22Rv1 (cell line): ENCODE results near the gene ZNF101.

ENCODE experiments used
- H3K27ac ChIP-seq: fragments of 450-650 bp; 2 replicates; pipeline ENCODE4 v1.5.1; 2017
- ZFX ChIP-seq: fragments of 450-650 bp; IDR thresholded peaks from 2 replicates; pipeline ENCODE4 v1.6.1; 2017; ENCODE audit warnings: antibody characterized with exemption, borderline replicate concordance
- TF ChIP-seq, protein P1 (sequence below): fragments of 450-650 bp; IDR thresholded peaks from 2 replicates; pipeline ENCODE4 v1.5.1; 2017; ENCODE audit warnings: mild to moderate bottlenecking

The ZNF101 gene

DNA sequence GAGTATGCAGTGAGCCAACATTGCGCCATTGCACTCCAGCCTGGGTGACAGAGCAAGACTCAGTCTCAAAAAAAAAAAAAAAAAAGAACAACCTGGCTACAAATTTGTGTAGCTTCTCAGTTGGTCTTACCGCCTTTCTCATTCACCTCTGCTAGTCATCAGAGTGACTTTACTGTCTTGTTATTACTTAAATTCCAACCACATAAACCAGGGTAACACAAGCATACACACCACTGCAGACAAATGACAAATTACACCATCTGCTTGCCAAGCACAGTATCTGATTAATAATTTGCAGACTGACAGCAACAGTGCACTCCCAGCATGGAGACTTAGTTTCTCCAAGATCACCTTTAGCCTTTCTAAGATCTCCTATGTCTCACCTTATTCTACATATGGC, 53.3 kb downstream of the ZNF101 start:
- TF ChIP-seq ZFX, result no peak
- TF ChIP-seq, protein P1, sequence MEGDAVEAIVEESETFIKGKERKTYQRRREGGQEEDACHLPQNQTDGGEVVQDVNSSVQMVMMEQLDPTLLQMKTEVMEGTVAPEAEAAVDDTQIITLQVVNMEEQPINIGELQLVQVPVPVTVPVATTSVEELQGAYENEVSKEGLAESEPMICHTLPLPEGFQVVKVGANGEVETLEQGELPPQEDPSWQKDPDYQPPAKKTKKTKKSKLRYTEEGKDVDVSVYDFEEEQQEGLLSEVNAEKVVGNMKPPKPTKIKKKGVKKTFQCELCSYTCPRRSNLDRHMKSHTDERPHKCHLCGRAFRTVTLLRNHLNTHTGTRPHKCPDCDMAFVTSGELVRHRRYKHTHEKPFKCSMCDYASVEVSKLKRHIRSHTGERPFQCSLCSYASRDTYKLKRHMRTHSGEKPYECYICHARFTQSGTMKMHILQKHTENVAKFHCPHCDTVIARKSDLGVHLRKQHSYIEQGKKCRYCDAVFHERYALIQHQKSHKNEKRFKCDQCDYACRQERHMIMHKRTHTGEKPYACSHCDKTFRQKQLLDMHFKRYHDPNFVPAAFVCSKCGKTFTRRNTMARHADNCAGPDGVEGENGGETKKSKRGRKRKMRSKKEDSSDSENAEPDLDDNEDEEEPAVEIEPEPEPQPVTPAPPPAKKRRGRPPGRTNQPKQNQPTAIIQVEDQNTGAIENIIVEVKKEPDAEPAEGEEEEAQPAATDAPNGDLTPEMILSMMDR, result no peak
- no peak overlapping the region for H3K27ac ChIP-seq

DNA sequence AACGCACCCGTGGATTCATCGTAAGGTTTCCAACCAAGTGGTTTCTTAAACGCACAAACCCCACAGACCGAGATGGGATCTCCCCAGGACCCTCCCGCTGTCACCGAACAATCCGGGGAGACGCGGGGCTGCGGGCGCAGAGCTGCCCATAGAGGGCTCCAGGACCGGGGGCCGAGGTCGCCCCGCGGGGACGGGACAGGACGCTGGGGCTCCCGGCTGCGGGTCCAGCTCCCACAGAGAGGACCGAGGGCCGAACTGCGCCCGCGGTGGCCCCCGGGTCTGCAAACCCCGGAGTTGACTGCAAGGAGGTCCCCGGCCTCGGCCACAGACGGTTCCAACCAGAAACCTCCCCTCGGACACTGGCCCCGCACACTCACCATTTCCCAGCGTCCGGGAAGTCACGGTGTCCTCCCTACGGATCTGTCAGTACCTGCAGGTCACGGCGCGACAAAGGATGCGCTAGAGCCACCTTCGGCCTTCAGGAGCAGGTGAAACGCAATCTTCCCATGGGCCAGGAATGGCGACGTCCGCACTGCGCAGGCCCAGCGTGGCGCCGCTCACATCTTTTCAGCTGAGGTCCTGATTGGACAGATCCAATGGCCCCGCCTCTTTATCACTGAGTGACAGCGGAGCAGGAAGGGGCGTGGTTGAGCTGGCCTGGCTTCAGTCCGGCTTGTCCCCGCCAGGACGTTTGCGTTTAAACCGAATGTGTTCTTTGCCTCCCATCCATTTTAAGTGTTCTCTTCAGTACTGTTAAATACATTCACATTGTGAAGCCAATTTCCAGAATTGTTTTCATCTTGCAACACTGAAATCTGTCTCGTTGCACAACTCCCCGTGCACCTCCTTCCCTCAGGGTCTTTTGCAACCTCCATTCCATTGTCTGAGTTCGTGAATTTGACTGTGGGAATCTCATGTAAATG, 64.2 kb downstream of the ZNF101 start, which contains the start of gene ZNF14:
ZNF14 (minus strand) TSS at position 534 of the 923 bp plus-strand sequence; CDS start at position 380, 154 bp downstream.
- H3K27ac ChIP-seq, result peak within 1 kb of the TSS; percentile 79
- TF ChIP-seq, protein P1, result peak; percentile 25; the same call in 1 of the 2 replicates
- TF ChIP-seq ZFX, result no peak
